Activated CD8-positive, alpha-beta T cell treated with anti-CD3 and anti-CD28 coated beads, Interleukin-2, amount 10 ng/mL, durations not matched to agents 7 days and 5 days (primary cell): ENCODE results near the gene MED12L. TPM values are rescaled to one million over a fixed set of nuclear protein-coding genes. Genes with fewer than 3 reads are reported as not detected.

Source experiments
- ATAC-seq: fragments of 150-1000 bp; cut with Tn5 transposase; one replicate; pipeline ENCODE4 v1.10.0; 2021; ENCODE audit warnings: moderate library complexity
- CTCF ChIA-PET: fragments of 350-600 bp; sonication (Branson Sonifier 250); formaldehyde crosslinking; loops from one replicate; lab custom pipeline; 2021; ENCODE audit warnings: antibody characterized with exemption; lab: Charles Lee
- POLR2A ChIA-PET: fragments of 350-600 bp; sonication (Branson Sonifier 250); formaldehyde crosslinking; loops from one replicate; lab custom pipeline; 2021; ENCODE audit warnings: antibody characterized with exemption; lab: Charles Lee
- DNase-seq: peaks from one replicate; pipeline ENCODE4 v3.0.0-alpha.2; 2020
- H3K27ac Mint-ChIP-seq: one replicate; pipeline ENCODE4 v1.8.0; 2021; ENCODE audit warnings: mild to moderate bottlenecking, mixed read lengths
- H3K27me3 Mint-ChIP-seq: one replicate; pipeline ENCODE4 v1.8.0; 2021; ENCODE audit warnings: low read depth, mixed read lengths
- H3K36me3 Mint-ChIP-seq: one replicate; pipeline ENCODE4 v1.8.0; 2021; ENCODE audit warnings: low read depth, mixed read lengths
- H3K4me1 Mint-ChIP-seq: one replicate; pipeline ENCODE4 v1.8.0; 2021; ENCODE audit warnings: low read depth, mixed read lengths
- H3K4me3 Mint-ChIP-seq: one replicate; pipeline ENCODE4 v1.8.0; 2021; ENCODE audit warnings: mild to moderate bottlenecking, mixed read lengths
- H3K9me3 Mint-ChIP-seq: one replicate; pipeline ENCODE4 v1.8.0; 2022; ENCODE audit warnings: mixed read lengths; ENCODE audit not compliant: insufficient read depth
- total RNA-seq, 2 experiments: library from RNA; stranded (reverse); gene quantifications; one replicate each; pipeline ENCODE4 v1.2.3, GENCODE V29; 2021

Gene MED12L
- total RNA-seq, 2 experiments from 2014 or later, result 0.76 to 0.79 TPM

DNA sequence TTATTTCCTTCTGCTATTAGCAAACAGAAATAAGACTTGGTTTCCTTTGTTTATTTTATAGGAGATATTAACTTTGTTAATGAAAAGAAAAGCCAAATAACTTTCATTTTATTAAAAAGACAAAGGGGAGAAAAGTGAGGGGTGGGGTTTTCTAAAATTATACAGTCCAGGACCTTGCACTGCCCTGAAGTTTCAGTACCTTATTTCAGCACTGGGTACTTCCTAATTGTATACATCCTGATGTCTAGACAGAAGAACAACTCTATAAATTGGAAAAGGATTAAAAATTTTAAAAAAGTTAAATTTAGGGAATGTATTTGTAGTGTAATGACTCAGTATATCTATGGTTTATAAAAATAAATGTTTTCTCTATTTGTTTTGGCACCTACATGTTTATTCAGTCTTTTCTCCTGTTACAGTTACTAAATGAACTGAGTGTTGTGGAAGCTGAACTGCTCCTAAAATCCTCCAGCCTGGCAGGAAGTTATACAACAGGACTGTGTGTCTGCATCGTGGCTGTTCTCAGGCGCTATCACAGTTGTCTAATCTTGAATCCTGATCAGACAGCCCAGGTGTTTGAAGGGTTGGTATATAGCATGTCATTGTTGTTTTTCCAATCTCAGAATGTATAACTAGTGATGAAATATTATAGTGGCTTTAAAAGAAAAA lies 271.5 kb downstream of the MED12L start:
- Mint-ChIP-seq H3K27me3 (peaks cover 8% of the 10 kb centered on the region), H3K36me3 (no peaks in the 10 kb centered on the region), H3K4me3 (no peak overlapping the region), H3K9me3 (no peaks in the 10 kb centered on the region), H3K27ac (no peak overlapping the region), H3K4me1 (peaks cover 3% of the 10 kb centered on the region)
- no peak for DNase-seq
- CTCF ChIA-PET, result interaction anchor here (1.1 kb wide), 1 partner anchor 122 kb away, joined by 3 read pairs; no protein-coding TSS in a partner anchor
- ATAC-seq, result no peak
- POLR2A ChIA-PET, result no interaction called here

DNA sequence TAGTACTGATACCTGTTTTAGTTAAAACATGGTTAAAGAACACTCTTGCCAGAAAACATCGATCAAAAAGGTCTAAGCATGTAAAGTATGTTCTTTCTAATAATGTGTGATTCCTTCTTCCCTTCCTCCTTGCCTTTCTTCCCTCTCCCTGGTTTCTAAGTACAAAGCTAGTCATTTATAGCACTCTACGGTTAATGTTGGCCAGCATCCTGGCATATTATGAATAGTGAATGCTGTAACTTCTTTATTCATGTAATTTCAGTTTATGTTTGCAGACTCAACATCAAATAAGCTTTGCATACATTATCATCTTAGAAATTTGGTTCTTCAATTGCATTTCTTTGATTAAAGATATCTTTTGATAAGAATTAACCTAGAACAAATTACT lies 272.0 kb downstream of the MED12L start:
- POLR2A ChIA-PET, result no interaction called here
- DNase-seq (no peak), ATAC-seq (no peak)
- peaks cover 8% of the 10 kb centered on the region for H3K27me3 Mint-ChIP-seq
- CTCF ChIA-PET, result interaction anchor here (0.8 to 1.4 kb wide), 5 partner anchors 22 to 129 kb away, joined by 3 to 5 read pairs (median 3); no protein-coding TSS in a partner anchor
- H3K4me1 Mint-ChIP-seq, result no peaks in the 10 kb centered on the region
- H3K4me3 Mint-ChIP-seq, result no peak overlapping the region
- no peaks in the 10 kb centered on the region for H3K9me3 Mint-ChIP-seq
- no peaks in the 10 kb centered on the region for H3K36me3 Mint-ChIP-seq
- no peak overlapping the region for H3K27ac Mint-ChIP-seq

DNA sequence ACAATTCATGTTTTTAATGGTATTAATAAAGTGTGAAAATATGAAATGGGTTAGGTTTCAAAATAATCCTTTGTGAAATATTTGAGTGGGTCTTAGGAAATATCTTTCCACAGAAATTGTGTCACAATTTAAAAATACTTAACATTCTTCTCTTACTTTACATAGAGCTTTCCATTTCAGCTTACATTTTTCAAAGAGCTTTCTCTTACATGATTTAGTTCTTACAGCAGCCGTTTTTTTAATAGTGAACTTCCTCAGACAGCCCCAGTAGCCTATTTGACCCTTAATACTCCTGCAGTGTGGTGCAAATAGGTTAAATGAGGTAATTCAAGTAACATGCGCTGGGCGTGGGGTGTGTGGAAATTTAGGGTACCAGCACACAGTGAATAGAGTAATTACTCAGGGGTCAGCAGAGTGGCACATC lies 277.3 kb downstream of the MED12L start:
- H3K27ac Mint-ChIP-seq, result no peak overlapping the region
- DNase-seq (no peak), ATAC-seq (no peak)
- ChIA-PET POLR2A (no interaction called here), CTCF (no interaction called here)
- H3K4me3 Mint-ChIP-seq, result no peak overlapping the region
- peaks cover 6% of the 10 kb centered on the region for H3K27me3 Mint-ChIP-seq
- H3K9me3 Mint-ChIP-seq, result no peaks in the 10 kb centered on the region
- no peaks in the 10 kb centered on the region for H3K36me3 Mint-ChIP-seq
- no peaks in the 10 kb centered on the region for H3K4me1 Mint-ChIP-seq

DNA sequence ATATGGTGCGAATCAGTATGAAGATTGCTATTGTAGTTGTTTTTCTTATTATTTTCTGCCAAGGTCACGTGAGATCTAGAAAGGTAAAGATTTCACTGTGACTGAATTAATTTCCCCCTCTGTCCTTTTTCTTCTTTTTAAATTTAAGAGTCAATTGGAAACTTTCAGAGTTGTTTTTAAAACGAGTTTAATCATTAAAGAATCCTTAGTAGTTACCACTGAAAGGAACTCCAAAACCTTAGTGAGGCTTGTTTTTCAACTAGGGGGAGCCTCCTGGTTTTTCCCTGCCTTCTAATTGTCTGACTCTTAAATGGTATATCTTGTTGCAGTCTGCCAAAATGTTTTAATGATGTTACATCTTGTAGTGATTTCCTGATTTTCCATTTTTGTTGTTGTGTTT lies 281.5 kb downstream of the MED12L start:
- no peaks in the 10 kb centered on the region for H3K4me1 Mint-ChIP-seq
- ChIA-PET CTCF (no interaction called here), POLR2A (interaction anchor here (0.6 kb wide), 1 partner anchor 19 kb away, joined by 3 read pairs; no protein-coding TSS in a partner anchor)
- no peak for DNase-seq
- H3K36me3 Mint-ChIP-seq, result no peaks in the 10 kb centered on the region
- H3K4me3 Mint-ChIP-seq, result no peak overlapping the region
- no peak for ATAC-seq
- H3K27me3 Mint-ChIP-seq, result peaks cover 10% of the 10 kb centered on the region
- no peaks in the 10 kb centered on the region for H3K9me3 Mint-ChIP-seq
- H3K27ac Mint-ChIP-seq, result no peak overlapping the region

DNA sequence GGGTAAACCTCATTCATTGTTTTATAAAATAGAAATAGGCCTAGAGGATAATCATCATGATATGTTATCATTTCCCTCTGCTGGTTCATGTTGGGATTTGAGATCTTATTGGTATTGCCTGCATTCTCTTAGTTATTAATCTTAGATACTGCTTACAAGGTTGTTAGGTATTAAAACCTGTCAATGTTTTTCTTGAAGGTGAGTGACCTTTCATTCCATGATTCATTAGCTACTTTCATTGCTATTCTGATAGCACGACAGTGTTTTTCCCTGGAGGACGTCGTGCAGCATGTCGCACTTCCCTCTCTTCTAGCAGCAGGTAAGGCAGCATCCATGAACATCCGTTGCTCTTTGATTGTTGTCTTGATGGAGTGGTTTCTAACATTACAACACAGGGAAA lies 282.0 kb downstream of the MED12L start:
- no peak overlapping the region for H3K27ac Mint-ChIP-seq
- ChIA-PET CTCF (no interaction called here), POLR2A (interaction anchor here (0.6 kb wide), 1 partner anchor 20 kb away, joined by 3 read pairs; no protein-coding TSS in a partner anchor)
- no peaks in the 10 kb centered on the region for H3K9me3 Mint-ChIP-seq
- peaks cover 10% of the 10 kb centered on the region for H3K27me3 Mint-ChIP-seq
- H3K4me3 Mint-ChIP-seq, result no peak overlapping the region
- H3K4me1 Mint-ChIP-seq, result no peaks in the 10 kb centered on the region
- H3K36me3 Mint-ChIP-seq, result no peaks in the 10 kb centered on the region
- DNase-seq (no peak), ATAC-seq (no peak)

DNA sequence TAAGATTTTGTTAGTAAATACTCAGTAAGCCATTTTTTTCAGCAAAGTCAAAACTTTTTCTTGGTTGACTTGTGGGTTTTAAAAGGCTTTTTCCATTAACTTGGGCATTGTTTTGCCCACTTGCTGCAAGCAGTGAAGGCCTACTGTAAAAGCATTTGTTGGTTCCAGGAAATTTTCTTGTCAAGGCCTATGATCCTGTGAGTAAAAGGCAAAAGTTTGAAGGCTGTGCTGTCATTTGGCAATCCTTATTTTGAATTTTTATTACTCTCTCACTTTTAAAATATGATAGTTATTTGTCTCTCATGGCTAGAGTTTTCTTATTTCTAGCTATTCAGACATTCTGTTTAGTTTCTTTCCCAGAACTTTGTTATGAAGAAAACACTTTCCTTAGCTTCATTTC lies 286.1 kb downstream of the MED12L start:
- H3K9me3 Mint-ChIP-seq, result no peaks in the 10 kb centered on the region
- ATAC-seq (no peak), DNase-seq (no peak)
- H3K4me3 Mint-ChIP-seq, result no peak overlapping the region
- H3K36me3 Mint-ChIP-seq, result no peaks in the 10 kb centered on the region
- peaks cover 8% of the 10 kb centered on the region for H3K27me3 Mint-ChIP-seq
- CTCF ChIA-PET, result no interaction called here
- no peaks in the 10 kb centered on the region for H3K4me1 Mint-ChIP-seq
- POLR2A ChIA-PET, result no interaction called here
- H3K27ac Mint-ChIP-seq, result no peak overlapping the region

DNA sequence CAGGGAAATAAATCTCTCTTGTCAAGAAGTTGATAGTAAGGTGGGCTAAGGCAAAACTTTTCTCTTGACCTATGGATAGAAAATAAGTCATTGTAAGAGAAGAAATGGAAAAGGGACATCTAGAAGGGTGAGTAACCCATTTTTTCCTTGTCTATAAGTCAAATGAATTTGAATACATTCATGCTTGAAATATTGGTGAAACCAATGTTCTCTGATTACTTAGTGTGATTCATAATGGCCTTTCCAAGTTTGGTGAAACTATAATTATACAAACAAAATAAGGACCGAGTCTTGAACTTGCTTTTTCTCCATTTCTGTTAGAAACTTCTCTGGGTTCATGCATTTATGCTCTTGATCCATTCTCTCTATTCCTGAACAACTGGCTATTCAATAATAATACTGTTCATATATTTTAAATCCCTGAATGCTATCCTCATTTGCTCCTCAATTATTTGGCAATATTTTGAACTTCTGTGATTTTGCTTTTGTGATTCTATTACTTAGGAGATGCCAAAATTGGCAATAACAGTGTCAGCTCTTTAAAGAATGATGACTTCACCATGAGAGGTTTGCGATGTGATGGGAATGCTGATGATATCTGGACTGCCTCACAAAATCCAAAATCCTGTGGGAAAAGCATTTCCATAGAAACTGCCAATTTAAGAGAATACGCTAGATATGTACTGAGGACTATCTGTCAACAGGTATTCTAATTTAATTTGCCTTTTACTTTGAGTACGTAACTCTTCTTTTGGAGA lies 286.8 kb downstream of the MED12L start:
- Mint-ChIP-seq H3K27me3 (peaks cover 8% of the 10 kb centered on the region), H3K4me1 (no peaks in the 10 kb centered on the region), H3K36me3 (no peaks in the 10 kb centered on the region), H3K4me3 (no peak overlapping the region), H3K27ac (no peak overlapping the region), H3K9me3 (no peaks in the 10 kb centered on the region)
- ATAC-seq (no peak), DNase-seq (no peak)
- ChIA-PET POLR2A (no interaction called here), CTCF (no interaction called here)

DNA sequence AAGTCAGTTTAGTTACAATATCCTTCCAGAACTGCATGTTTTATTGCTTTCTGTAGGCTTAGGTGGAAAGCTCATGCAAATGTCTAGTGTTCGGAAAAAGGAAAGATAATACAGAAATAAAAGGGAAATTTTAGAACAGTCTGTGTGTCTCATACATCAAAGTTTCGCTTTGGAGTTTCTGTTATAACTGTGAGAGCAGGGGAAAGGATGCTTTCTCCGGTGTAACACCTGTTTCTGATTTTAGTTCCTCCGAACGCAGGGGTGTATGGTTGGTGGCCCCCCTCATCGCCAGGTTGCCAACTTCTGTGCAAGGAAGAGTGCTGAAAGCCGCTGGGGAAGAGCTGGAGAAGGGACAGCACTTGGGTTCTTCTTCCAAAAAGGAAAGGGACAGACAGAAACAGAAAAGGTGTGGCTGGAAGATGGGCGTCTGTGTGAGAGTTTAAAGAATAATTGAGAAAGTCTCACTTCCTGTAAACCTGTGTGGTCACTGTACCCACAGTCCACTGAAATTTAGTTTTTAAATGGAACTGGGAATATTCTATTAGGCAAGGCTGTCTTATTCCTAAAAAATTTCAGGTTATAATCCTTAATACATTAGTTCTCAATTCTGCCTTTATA lies 292.4 kb downstream of the MED12L start:
- ATAC-seq (no peak), DNase-seq (no peak)
- CTCF ChIA-PET, result interaction anchor here (0.8 kb wide), 1 partner anchor 14 kb away, joined by 3 read pairs; no protein-coding TSS in a partner anchor
- POLR2A ChIA-PET, result no interaction called here
- Mint-ChIP-seq H3K4me3 (no peak overlapping the region), H3K4me1 (peaks cover 2% of the 10 kb centered on the region), H3K36me3 (no peaks in the 10 kb centered on the region), H3K27ac (no peak overlapping the region), H3K27me3 (no peaks in the 10 kb centered on the region), H3K9me3 (no peaks in the 10 kb centered on the region)

DNA sequence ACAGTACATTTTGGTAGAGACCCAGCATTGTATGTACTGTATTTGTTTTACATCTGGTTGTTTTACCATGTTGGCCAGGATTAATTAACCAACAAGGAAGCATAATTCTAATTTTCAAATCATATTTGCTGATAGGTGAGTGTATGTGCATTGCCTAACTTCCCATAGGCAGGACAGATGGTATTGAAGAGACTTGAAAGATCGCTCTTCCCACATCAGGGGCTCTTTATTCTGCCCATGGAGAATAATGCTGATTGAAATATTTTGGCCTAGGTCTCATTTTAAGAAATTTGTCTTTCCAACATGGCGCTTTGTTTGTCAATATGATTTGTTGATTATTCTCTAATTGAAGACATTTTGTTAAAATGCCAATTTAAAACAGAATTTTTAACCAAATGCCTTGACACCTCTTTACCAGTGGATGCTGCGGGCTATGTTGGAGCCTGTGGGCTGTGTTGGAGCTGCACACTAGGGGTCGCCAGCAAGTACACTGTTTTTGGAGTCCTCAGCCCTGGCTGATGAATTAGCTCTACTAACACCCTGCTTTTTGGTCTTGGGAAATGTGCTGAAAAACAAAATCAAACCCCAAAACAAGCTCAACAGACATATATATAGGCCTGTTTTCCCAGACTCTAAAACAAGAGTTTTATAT lies 293.7 kb downstream of the MED12L start:
- peaks cover 4% of the 10 kb centered on the region for H3K4me1 Mint-ChIP-seq
- no peak for ATAC-seq
- DNase-seq, result no peak
- H3K27ac Mint-ChIP-seq, result no peak overlapping the region
- ChIA-PET CTCF (interaction anchor here (0.8 to 1.6 kb wide), 4 partner anchors 15 to 21 kb away, joined by 3 to 4 read pairs (median 3); no protein-coding TSS in a partner anchor), POLR2A (no interaction called here)
- H3K36me3 Mint-ChIP-seq, result no peaks in the 10 kb centered on the region
- no peaks in the 10 kb centered on the region for H3K9me3 Mint-ChIP-seq
- no peak overlapping the region for H3K4me3 Mint-ChIP-seq
- no peaks in the 10 kb centered on the region for H3K27me3 Mint-ChIP-seq

DNA sequence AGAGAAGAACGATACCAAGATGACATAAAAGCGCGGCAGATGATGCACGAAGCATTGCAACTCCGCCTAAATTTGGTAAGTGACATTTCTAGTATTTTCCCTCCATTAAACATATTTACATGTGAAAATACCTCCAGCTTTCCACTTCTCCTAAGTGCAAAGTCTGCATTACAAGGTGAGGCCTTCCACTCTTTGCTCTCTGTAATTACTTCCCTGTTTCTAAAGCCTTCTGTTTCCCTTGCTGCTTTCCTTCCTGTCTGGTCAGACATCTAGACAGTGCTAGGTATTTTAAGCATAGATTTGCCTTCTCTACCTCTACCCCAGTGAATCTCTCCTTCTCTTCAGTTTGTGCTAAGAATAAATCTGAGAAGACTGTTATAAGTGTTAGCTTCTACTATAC lies 297.2 kb downstream of the MED12L start:
- Mint-ChIP-seq H3K4me3 (no peak overlapping the region), H3K27me3 (no peaks in the 10 kb centered on the region), H3K27ac (no peak overlapping the region), H3K36me3 (no peaks in the 10 kb centered on the region), H3K9me3 (no peaks in the 10 kb centered on the region), H3K4me1 (peaks cover 10% of the 10 kb centered on the region)
- DNase-seq (no peak), ATAC-seq (no peak)
- CTCF ChIA-PET, result no interaction called here
- POLR2A ChIA-PET, result no interaction called here

DNA sequence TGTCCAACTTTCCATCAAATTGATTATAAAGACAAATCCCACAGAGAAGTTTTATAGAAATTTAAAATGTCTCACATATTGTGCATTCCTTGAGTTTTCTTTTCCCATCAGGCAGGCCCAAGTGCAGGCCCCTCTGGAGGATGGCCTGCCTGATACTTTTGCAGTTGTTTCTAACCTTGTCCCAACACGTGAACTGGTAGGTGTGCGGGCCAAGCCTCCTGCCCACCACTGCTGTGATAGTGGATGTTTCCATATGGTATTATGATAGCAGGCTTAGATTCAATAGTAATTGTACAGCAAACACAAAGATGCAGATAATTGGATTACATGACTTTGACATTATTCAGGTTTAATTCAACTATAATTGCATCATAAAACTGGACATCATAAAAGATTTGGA lies 297.6 kb downstream of the MED12L start:
- POLR2A ChIA-PET, result no interaction called here
- Mint-ChIP-seq H3K9me3 (no peaks in the 10 kb centered on the region), H3K27me3 (no peaks in the 10 kb centered on the region), H3K36me3 (no peaks in the 10 kb centered on the region), H3K27ac (no peak overlapping the region), H3K4me1 (peaks cover 13% of the 10 kb centered on the region), H3K4me3 (no peak overlapping the region)
- CTCF ChIA-PET, result no interaction called here
- DNase-seq, result no peak
- ATAC-seq, result no peak
